SK-N-SH treated with all-trans-retinoic acid at 6 μM for 48 hours (cell line): ENCODE data around the gene GGN.

ENCODE experiments used
- ATAC-seq: fragments of 200-7000 bp; cut with Tn5 transposase; 3 replicates; pipeline ENCODE4 v1.9.1; 2020; ENCODE audit warnings: mild to moderate bottlenecking, moderate library complexity
- ARNTL ChIP-seq: fragments of 450-650 bp; formaldehyde crosslinking; IDR thresholded peaks from 2 replicates; pipeline ENCODE4 v1.5.0; 2020; ENCODE audit warnings: low read depth, mild to moderate bottlenecking, moderate library complexity, borderline replicate concordance
- ISL1 ChIP-seq: fragments of 250-450 bp; sonication (Bioruptor Pico); IDR thresholded peaks from 2 replicates; pipeline ENCODE4 v2.1.2; 2022; ENCODE audit warnings: mild to moderate bottlenecking, moderate library complexity
- RARB ChIP-seq: fragments of 250-450 bp; sonication (Bioruptor Pico); IDR thresholded peaks from 2 replicates; pipeline ENCODE4 v1.8.0; 2021; ENCODE audit warnings: mild to moderate bottlenecking, moderate library complexity
- ZFP3 ChIP-seq: fragments of 250-450 bp; sonication (Bioruptor Pico); IDR thresholded peaks from 2 replicates; pipeline ENCODE4 v1.5.0; 2020; ENCODE audit warnings: mild to moderate bottlenecking, moderate library complexity
- ZNF70 ChIP-seq: fragments of 450-650 bp; formaldehyde crosslinking; IDR thresholded peaks from 2 replicates; pipeline ENCODE4 v1.5.0; 2020; ENCODE audit warnings: mild to moderate bottlenecking, moderate library complexity
- TF ChIP-seq, protein P1 (sequence below): fragments of 250-450 bp; sonication (Bioruptor Pico); IDR thresholded peaks from 2 replicates; pipeline ENCODE4 v1.8.0; 2021; ENCODE audit warnings: low read depth, mild to moderate bottlenecking, moderate library complexity, borderline replicate concordance

Gene GGN

DNA sequence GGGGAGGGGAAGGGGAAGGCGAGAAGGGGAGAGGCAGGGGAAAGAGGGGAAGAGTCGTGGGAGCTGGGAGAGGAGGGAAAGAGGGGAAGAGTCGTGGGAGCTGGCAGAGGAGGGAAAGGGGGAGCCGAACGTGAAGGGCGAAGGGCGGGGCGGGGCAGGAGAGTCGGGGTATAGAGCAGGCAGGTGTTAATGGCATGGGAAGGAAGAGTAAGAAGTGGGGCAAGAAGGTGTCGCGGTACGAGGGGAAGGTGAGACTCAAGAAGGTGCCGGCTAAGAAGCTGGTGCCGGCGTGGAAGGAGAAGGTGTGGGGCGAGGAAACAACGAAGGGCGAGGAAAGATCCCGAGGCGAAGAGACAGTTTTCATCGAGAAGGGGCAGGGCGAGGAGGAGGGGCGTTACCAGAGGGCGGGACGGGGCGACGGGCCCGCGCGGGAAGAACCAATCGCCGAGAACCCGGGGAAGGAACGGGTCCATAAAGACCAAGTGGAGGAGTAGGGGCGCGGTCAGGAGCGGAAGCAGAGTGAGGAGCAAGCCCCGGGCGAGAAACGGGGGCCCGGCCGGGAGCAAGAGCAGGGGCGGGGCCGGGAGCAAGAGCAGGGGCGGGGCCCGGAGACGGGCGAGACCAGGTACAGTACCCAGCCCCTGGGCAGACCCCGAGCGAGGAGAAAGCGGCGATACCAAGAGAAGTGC lies 51.7 kb downstream of the GGN start:
- TF ChIP-seq ISL1 (no peak), ZNF70 (peak; percentile 56; the same call in 1 of the 2 replicates), ZFP3 (CRISPR knock-in tag) (no peak), ARNTL (no peak), RARB (no peak)
- TF ChIP-seq, protein P1, sequence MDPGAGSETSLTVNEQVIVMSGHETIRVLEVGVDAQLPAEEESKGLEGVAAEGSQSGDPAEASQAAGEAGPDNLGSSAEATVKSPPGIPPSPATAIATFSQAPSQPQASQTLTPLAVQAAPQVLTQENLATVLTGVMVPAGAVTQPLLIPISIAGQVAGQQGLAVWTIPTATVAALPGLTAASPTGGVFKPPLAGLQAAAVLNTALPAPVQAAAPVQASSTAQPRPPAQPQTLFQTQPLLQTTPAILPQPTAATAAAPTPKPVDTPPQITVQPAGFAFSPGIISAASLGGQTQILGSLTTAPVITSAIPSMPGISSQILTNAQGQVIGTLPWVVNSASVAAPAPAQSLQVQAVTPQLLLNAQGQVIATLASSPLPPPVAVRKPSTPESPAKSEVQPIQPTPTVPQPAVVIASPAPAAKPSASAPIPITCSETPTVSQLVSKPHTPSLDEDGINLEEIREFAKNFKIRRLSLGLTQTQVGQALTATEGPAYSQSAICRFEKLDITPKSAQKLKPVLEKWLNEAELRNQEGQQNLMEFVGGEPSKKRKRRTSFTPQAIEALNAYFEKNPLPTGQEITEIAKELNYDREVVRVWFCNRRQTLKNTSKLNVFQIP (CRISPR knock-in tag), result no peak
- ATAC-seq, result peak; percentile 91
